GM19397 (cell line): ENCODE measurements around the gene GCNA.
"Not testable (repeated sequence)": the region's sequence is repeated elsewhere in the genome, so short reads cannot be mapped to it uniquely, and the experiment has no call there.

Experiments used
- ATAC-seq: cut with Tn5 transposase; IDR thresholded peaks from one replicate; pipeline ENCODE4 v1.9.1; 2021; ENCODE audit warnings: mild to moderate bottlenecking, moderate library complexity; ENCODE audit not compliant: unreplicated experiment

GCNA gene

GRCh38 chrX:71637253-71637618, 59.0 kb downstream of the GCNA start:
- no peak for ATAC-seq

- no peak for ATAC-seq
Measured at GRCh38 chrX:71637848-71638247, 59.6 kb downstream of the GCNA start.

GRCh38 chrX:71638409-71638808, 60.2 kb downstream of the GCNA start:
- no peak for ATAC-seq

DNA sequence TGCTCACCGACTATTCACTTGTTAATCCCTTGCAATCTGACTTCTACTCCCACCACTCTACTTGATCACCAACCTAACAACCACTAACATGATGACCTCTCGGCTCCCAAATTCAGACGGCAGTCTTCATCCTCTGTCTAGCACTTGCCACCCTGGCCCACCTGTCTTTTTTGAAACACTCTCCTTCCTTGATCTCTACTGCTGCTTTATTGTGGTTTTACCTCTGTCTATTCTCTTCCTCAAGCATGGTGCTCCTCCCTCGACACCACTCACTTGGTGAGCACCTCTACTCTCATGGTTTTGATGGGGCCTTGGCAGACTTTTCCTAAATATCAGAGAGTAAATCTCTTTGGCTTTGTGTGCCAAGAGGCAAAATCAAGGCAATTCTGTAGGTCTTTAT, 61.8 kb downstream of the GCNA start:
- no peak for ATAC-seq

- not testable (repeated sequence) for ATAC-seq
Measured at GRCh38 chrX:71644406-71644805, 66.2 kb downstream of the GCNA start.

DNA sequence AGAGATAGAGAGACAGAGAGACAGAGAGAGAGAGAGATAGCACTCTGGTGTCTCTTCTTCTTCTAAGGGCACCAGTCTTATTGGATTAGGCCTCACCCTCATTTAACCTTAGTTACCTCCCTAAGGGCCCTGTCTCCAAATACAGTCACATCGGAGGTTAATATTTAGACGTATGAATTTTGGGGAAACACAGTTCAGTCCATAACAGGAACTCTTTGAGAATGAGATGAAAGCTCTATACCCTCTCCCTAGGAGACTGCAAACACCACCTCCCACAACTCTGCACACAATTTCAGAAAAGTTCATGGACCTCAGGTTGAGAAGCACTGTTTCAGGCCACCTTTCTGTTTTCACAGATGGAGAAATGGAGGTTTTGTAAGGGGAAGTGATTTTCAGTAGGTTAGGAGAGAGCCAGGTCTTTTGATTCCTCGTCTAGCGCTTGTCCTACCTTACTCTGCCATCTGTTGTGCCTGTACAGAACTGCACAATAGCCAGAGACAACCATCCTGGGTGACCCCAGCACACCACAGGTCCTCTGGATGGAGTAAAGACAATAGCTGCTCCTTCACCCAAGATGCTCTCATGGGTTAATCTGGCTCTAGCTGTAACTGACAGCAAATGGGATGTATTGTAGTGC, 72.2 kb downstream of the GCNA start:
- ATAC-seq, result peak; percentile 76

GRCh38 chrX:71652405-71652804, 74.2 kb downstream of the GCNA start:
- no peak for ATAC-seq

DNA sequence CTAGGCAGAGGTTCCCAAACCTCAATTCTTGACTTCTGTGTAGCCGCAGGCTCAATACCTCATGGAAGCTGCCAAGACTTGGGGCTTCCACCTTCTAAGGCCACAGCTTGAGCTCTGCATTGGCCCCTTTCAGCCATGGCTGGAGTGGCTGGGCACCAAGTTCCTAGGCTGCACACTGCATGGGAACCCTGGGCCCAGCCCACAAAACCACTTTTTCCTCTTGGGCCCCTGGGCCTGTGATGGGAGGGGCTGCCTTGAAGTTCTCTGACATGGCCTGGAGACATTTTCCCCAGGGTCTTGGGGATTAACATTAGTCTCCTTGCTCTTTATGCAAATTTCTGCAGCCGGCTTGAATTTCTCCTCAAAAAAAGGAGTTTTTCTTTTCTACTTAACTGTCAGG, 75.1 kb downstream of the GCNA start:
- ATAC-seq, result no peak

DNA sequence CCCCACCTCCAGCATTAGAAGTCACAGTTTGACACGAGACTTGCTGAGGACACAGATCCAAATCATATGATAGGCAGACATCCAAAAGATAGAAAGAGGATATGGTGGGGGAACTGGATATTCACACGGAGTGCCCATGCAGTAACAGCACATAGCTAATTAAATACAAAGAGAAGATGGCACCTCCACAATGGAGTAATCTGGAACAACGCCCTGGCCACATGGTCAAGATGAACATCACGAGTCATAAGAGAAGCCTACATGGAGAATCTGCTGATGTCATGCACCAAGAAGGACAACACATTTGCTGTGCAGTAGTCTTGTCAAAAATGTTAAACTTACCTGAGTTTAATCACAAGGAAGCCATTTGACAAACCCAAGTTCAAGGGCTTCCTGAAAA, 79.0 kb downstream of the GCNA start:
- ATAC-seq, result no peak

DNA sequence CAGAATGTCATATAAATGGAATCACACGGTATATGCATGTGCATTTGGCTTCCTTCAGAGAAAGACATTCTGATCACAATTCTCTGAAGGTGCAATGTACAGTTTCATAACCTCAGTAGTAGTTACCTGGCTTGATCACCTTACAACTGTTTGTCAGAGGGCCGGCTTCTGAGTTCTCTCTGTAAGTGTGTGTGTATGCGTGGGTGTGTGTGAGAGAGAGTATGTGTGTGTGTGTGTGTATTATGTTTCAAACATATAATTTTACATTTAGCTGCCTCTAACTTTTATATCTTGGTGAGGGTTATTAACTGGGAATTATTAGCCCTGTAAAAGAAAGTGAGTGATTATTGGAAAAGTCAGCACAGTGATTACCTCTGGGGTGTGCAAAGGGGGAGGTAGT, 81.1 kb downstream of the GCNA start:
- ATAC-seq, result no peak

DNA sequence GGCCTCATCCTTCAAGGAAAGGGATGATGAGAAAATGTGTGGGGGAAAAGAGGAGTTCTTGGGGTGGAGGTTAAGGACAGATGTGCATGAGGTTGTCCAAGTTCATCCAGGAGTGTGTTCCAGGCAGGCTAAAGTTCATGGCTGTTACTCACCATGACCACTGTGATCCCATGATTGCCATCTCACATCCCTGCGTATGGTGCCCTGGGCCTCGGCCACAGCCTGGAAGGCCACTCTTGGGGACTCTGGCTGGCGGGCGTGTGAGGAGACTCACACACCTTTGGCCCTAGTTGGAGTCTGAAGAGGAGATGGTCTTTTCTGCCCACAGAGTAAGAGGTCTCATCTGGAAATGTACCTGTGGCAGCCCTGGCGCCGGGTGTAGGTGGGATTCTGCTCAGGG, 81.7 kb downstream of the GCNA start:
- no peak for ATAC-seq

DNA sequence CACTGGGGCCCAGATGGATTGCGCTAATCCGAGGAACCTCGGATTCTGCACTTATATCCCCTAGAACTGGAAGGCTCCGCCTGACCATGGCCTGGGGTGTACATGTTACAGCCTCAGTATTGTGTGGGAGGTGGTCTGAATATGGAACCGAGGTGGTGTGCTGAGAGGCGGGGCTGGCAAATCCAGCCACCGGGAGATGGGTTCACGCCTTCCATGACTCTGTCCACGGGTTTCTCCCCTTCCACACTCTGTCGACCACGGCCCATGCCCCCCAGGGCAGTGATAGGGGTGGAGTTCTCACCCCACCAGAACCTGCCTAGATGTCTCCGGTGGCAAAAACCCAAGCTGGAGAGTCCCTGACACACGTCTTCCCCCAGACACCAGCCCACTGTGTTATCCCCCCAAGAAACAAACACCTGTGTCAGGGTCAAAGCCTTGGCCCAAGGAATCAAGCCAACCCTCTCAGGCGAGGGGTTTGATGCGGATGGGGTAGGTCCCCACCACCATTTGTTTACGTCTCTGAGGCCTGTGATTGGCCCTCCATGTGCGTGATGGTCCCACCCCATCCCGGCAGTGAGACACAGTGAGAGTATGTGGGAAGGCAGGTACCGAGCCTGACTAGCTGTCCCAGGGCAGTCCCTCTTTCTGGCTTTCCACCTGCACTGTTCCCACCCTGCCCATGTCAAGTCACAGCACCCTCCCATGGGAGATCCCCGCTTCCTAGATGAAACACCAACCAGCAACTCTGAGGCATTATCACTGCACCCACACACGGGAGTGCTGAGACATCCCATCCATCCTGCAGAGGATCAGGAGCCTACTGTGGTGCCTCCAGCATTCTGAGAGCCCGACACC, 82.6 kb downstream of the GCNA start:
- no peak for ATAC-seq

GRCh38 chrX:71661919-71662318, 83.7 kb downstream of the GCNA start:
- ATAC-seq, result no peak

DNA sequence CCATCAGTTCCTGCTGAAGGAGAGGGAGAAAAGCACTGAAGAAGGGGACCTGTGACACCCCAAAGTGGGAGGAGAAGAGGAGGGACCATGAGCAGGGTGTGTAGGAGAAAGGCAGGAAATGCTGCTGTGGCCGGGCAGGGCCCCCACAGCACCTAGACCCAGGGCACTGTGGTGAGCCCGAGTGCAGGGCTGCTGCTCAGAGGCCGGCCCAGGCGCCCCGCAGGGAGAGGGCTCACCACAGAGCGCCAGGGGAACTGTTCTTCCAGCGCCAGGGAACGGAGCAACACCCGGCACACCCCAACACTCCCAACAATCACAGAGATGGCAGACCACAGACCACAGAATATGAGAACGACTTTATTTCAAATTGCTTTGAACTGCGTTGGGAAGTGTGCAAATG, 84.4 kb downstream of the GCNA start:
- ATAC-seq, result not testable (repeated sequence)
